SK-N-SH treated with all-trans-retinoic acid at 6 μM for 48 hours (cell line): ENCODE results near the gene LRRC4C.

Experiments
- ATAC-seq: fragments of 200-7000 bp; cut with Tn5 transposase; 3 replicates; pipeline ENCODE4 v1.9.1; 2020; ENCODE audit warnings: mild to moderate bottlenecking, moderate library complexity
- ARNTL ChIP-seq: fragments of 450-650 bp; formaldehyde crosslinking; IDR thresholded peaks from 2 replicates; pipeline ENCODE4 v1.5.0; 2020; ENCODE audit warnings: low read depth, mild to moderate bottlenecking, moderate library complexity, borderline replicate concordance
- BACH2 ChIP-seq: fragments of 250-450 bp; sonication (Bioruptor Pico); IDR thresholded peaks from 2 replicates; pipeline ENCODE4 v1.9.0; 2021; ENCODE audit warnings: mild to moderate bottlenecking, borderline replicate concordance
- CSDC2 ChIP-seq: fragments of 250-450 bp; sonication (Bioruptor Pico); IDR thresholded peaks from 2 replicates; pipeline ENCODE4 v1.5.0; 2020; ENCODE audit warnings: mild to moderate bottlenecking, moderate library complexity
- ESRRG ChIP-seq: fragments of 250-450 bp; sonication (Bioruptor Pico); IDR thresholded peaks from 2 replicates; pipeline ENCODE4 v1.6.1; 2021; ENCODE audit warnings: mild to moderate bottlenecking
- GLIS3 ChIP-seq: fragments of 250-450 bp; sonication (Bioruptor Pico); IDR thresholded peaks from 2 replicates; pipeline ENCODE4 v1.5.0; 2020; ENCODE audit warnings: mild to moderate bottlenecking, moderate library complexity
- ISL1 ChIP-seq: fragments of 250-450 bp; sonication (Bioruptor Pico); IDR thresholded peaks from 2 replicates; pipeline ENCODE4 v2.1.2; 2022; ENCODE audit warnings: mild to moderate bottlenecking, moderate library complexity
- OSR1 ChIP-seq: fragments of 250-450 bp; sonication (Bioruptor Pico); IDR thresholded peaks from 2 replicates; pipeline ENCODE4 v1.8.0; 2022; ENCODE audit warnings: moderate library complexity, mild to moderate bottlenecking, inconsistent platforms
- PPARA ChIP-seq: fragments of 250-450 bp; sonication (Bioruptor Pico); IDR thresholded peaks from 2 replicates; pipeline ENCODE4 v1.5.0; 2020; ENCODE audit warnings: mild to moderate bottlenecking, borderline replicate concordance
- RARB ChIP-seq: fragments of 250-450 bp; sonication (Bioruptor Pico); IDR thresholded peaks from 2 replicates; pipeline ENCODE4 v1.8.0; 2021; ENCODE audit warnings: mild to moderate bottlenecking, moderate library complexity
- SNAI2 ChIP-seq: fragments of 250-450 bp; sonication (Bioruptor Pico); IDR thresholded peaks from 2 replicates; pipeline ENCODE4 v1.5.0; 2020; ENCODE audit warnings: mild to moderate bottlenecking, moderate library complexity
- TCF4 ChIP-seq: fragments of 250-450 bp; sonication (Bioruptor Pico); IDR thresholded peaks from 2 replicates; pipeline ENCODE4 v1.8.0; 2021; ENCODE audit warnings: mild to moderate bottlenecking, moderate library complexity, borderline replicate concordance
- TOX ChIP-seq: fragments of 250-450 bp; sonication (Bioruptor Pico); IDR thresholded peaks from 2 replicates; pipeline ENCODE4 v1.8.0; 2021; ENCODE audit warnings: mild to moderate bottlenecking, moderate library complexity, borderline replicate concordance
- ZC3H10 ChIP-seq: fragments of 250-450 bp; sonication (Bioruptor Pico); IDR thresholded peaks from 2 replicates; pipeline ENCODE4 v1.5.1; 2021; ENCODE audit warnings: mild to moderate bottlenecking, moderate library complexity
- ZFP3 ChIP-seq: fragments of 250-450 bp; sonication (Bioruptor Pico); IDR thresholded peaks from 2 replicates; pipeline ENCODE4 v1.5.0; 2020; ENCODE audit warnings: mild to moderate bottlenecking, moderate library complexity
- ZFP30 ChIP-seq: fragments of 450-650 bp; formaldehyde crosslinking; IDR thresholded peaks from 2 replicates; pipeline ENCODE4 v1.5.0; 2022; ENCODE audit warnings: mild to moderate bottlenecking, moderate library complexity
- ZNF565 ChIP-seq: fragments of 450-650 bp; formaldehyde crosslinking; conservative IDR thresholded peaks from 2 replicates; pipeline ENCODE4 v1.5.0; 2020; ENCODE audit warnings: low read depth, mild to moderate bottlenecking, moderate library complexity
- ZNF70 ChIP-seq: fragments of 450-650 bp; formaldehyde crosslinking; IDR thresholded peaks from 2 replicates; pipeline ENCODE4 v1.5.0; 2020; ENCODE audit warnings: mild to moderate bottlenecking, moderate library complexity
- ZNF8 ChIP-seq: fragments of 450-650 bp; formaldehyde crosslinking; IDR thresholded peaks from 2 replicates; pipeline ENCODE4 v1.5.0; 2020; ENCODE audit warnings: mild to moderate bottlenecking, moderate library complexity
- TF ChIP-seq, protein P1 (sequence below): fragments of 250-450 bp; sonication (Bioruptor Pico); IDR thresholded peaks from 2 replicates; pipeline ENCODE4 v1.5.1; 2020; ENCODE audit warnings: low read depth, mild to moderate bottlenecking, moderate library complexity
- TF ChIP-seq, protein P2 (sequence below): fragments of 250-450 bp; sonication (Bioruptor Pico); IDR thresholded peaks from 2 replicates; pipeline ENCODE4 v1.5.0; 2020; ENCODE audit warnings: mild to moderate bottlenecking, moderate library complexity
- TF ChIP-seq, protein P3 (sequence below): fragments of 250-450 bp; sonication (Bioruptor Pico); IDR thresholded peaks from 2 replicates; pipeline ENCODE4 v1.8.0; 2020; ENCODE audit warnings: mild to moderate bottlenecking, moderate library complexity, borderline replicate concordance
- TF ChIP-seq, protein P4 (sequence below): fragments of 250-450 bp; sonication (Bioruptor Pico); IDR thresholded peaks from 2 replicates; pipeline ENCODE4 v1.5.1; 2021; ENCODE audit warnings: mild to moderate bottlenecking, moderate library complexity
- TF ChIP-seq, protein P5 (sequence below): fragments of 250-450 bp; sonication (Bioruptor Pico); IDR thresholded peaks from 2 replicates; pipeline ENCODE4 v1.8.0; 2021; ENCODE audit warnings: low read depth, mild to moderate bottlenecking, moderate library complexity, borderline replicate concordance

The LRRC4C gene

DNA sequence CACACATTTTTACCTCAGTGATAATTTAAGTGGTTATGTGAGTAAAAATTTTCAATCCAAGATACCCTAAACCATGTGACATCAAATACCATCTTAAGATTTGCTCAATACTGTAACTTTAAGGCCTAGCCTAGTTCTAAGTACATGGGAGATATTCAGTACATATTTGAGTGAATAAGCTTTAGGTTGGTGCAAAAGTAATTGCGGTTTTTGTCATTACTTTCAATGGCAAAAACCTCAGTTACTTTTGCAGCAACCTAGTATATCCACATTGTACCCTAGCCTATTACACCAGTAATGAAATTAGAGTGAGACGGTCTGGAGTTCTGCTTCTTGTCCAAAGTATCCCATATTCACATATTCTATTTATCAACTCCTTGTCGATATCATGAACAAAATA, 700.1 kb downstream of the LRRC4C start (continued):
- TF ChIP-seq ZC3H10 (CRISPR knock-in tag) (no peak), ISL1 (CRISPR knock-in tag) (no peak), SNAI2 (CRISPR knock-in tag) (no peak), PPARA (no peak), TOX (no peak)
- TF ChIP-seq, protein P1, sequence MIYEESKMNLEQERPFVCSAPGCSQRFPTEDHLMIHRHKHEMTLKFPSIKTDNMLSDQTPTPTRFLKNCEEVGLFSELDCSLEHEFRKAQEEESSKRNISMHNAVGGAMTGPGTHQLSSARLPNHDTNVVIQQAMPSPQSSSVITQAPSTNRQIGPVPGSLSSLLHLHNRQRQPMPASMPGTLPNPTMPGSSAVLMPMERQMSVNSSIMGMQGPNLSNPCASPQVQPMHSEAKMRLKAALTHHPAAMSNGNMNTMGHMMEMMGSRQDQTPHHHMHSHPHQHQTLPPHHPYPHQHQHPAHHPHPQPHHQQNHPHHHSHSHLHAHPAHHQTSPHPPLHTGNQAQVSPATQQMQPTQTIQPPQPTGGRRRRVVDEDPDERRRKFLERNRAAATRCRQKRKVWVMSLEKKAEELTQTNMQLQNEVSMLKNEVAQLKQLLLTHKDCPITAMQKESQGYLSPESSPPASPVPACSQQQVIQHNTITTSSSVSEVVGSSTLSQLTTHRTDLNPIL (CRISPR knock-in tag), result no peak

DNA sequence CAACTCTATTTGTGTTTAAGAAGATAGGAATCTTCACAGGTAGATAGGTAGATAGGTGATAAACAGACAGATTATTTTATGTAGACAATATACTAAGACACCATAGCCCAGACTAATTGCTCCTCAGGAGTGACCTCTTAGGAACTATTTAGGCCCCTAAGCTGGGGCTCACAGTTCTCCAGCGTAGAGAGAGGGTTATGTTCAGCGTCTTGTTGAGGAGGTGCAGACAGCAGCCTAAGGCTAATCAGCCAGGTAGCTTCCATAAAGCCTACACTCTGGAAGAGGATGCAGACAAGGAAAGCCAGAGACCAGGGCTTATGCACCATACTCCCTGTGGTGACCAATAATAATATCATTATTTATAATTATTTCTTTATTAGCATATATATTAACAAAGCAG, 705.2 kb downstream of the LRRC4C start:
- no peak for ATAC-seq

DNA sequence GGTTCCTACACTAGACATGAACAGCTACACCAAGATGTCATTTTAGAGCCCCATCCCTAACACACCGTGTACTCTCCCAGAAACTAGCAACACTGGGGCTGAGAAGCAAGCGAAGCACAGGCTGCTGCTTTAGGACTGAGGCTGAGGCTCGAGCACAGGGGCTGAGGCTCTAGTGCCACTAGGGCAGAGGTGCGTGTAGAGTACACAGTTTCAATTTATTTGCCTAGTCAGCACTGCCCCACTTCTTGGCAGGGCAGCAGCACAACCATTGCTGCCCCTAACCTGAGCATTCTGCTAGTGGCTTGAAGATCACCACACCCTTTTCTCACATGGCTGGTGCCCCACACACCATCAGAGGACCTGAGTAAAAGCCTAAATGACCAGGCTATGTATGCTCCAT, 713.2 kb downstream of the LRRC4C start:
- no peak for ATAC-seq
- TF ChIP-seq ESRRG (CRISPR knock-in tag) (no peak), ZFP30 (CRISPR knock-in tag) (no peak), ZNF70 (CRISPR knock-in tag) (no peak), TCF4 (CRISPR knock-in tag) (no peak), OSR1 (no peak), CSDC2 (no peak), BACH2 (CRISPR knock-in tag) (no peak), ARNTL (no peak), PPARA (no peak), ZFP3 (CRISPR knock-in tag) (no peak), TOX (no peak), ZNF565 (CRISPR knock-in tag) (no peak), GLIS3 (no peak), SNAI2 (CRISPR knock-in tag) (no peak)
- TF ChIP-seq, protein P2, sequence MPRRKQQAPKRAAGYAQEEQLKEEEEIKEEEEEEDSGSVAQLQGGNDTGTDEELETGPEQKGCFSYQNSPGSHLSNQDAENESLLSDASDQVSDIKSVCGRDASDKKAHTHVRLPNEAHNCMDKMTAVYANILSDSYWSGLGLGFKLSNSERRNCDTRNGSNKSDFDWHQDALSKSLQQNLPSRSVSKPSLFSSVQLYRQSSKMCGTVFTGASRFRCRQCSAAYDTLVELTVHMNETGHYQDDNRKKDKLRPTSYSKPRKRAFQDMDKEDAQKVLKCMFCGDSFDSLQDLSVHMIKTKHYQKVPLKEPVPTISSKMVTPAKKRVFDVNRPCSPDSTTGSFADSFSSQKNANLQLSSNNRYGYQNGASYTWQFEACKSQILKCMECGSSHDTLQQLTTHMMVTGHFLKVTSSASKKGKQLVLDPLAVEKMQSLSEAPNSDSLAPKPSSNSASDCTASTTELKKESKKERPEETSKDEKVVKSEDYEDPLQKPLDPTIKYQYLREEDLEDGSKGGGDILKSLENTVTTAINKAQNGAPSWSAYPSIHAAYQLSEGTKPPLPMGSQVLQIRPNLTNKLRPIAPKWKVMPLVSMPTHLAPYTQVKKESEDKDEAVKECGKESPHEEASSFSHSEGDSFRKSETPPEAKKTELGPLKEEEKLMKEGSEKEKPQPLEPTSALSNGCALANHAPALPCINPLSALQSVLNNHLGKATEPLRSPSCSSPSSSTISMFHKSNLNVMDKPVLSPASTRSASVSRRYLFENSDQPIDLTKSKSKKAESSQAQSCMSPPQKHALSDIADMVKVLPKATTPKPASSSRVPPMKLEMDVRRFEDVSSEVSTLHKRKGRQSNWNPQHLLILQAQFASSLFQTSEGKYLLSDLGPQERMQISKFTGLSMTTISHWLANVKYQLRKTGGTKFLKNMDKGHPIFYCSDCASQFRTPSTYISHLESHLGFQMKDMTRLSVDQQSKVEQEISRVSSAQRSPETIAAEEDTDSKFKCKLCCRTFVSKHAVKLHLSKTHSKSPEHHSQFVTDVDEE (CRISPR knock-in tag), result no peak
- TF ChIP-seq, protein P3, sequence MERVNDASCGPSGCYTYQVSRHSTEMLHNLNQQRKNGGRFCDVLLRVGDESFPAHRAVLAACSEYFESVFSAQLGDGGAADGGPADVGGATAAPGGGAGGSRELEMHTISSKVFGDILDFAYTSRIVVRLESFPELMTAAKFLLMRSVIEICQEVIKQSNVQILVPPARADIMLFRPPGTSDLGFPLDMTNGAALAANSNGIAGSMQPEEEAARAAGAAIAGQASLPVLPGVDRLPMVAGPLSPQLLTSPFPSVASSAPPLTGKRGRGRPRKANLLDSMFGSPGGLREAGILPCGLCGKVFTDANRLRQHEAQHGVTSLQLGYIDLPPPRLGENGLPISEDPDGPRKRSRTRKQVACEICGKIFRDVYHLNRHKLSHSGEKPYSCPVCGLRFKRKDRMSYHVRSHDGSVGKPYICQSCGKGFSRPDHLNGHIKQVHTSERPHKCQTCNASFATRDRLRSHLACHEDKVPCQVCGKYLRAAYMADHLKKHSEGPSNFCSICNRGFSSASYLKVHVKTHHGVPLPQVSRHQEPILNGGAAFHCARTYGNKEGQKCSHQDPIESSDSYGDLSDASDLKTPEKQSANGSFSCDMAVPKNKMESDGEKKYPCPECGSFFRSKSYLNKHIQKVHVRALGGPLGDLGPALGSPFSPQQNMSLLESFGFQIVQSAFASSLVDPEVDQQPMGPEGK (CRISPR knock-in tag), result no peak
- TF ChIP-seq, protein P4, sequence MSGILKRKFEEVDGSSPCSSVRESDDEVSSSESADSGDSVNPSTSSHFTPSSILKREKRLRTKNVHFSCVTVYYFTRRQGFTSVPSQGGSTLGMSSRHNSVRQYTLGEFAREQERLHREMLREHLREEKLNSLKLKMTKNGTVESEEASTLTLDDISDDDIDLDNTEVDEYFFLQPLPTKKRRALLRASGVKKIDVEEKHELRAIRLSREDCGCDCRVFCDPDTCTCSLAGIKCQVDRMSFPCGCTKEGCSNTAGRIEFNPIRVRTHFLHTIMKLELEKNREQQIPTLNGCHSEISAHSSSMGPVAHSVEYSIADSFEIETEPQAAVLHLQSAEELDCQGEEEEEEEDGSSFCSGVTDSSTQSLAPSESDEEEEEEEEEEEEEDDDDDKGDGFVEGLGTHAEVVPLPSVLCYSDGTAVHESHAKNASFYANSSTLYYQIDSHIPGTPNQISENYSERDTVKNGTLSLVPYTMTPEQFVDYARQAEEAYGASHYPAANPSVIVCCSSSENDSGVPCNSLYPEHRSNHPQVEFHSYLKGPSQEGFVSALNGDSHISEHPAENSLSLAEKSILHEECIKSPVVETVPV, result no peak
- TF ChIP-seq, all 23 proteins: peak for 0

More for the DNA sequence above, 705.2 kb downstream of the LRRC4C start:
- no peak for TF ChIP-seq PPARA

DNA sequence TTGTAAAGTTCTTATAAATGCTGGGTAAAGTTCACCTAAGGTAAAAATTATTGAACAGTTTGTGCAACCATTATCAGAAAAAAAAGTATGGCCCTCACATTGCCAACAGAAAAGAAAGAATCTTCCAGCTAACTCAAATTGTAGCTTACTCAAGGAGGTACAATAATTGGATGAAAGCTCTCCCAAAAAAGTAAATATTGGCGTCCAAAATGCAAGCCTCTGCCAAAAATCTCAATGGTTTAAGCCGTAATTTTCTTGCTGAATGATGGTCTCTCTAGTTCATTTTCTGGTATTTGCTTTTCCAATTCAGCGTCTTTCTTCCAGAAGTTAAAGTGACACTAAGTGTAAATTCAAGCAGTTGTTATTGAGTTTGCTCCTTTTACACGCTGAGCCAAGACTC, 727.3 kb downstream of the LRRC4C start:
- TF ChIP-seq SNAI2 (CRISPR knock-in tag) (no peak), RARB (CRISPR knock-in tag) (no peak), ZNF8 (CRISPR knock-in tag) (no peak), ZFP30 (CRISPR knock-in tag) (no peak), ZFP3 (CRISPR knock-in tag) (no peak)
- TF ChIP-seq, protein P5, sequence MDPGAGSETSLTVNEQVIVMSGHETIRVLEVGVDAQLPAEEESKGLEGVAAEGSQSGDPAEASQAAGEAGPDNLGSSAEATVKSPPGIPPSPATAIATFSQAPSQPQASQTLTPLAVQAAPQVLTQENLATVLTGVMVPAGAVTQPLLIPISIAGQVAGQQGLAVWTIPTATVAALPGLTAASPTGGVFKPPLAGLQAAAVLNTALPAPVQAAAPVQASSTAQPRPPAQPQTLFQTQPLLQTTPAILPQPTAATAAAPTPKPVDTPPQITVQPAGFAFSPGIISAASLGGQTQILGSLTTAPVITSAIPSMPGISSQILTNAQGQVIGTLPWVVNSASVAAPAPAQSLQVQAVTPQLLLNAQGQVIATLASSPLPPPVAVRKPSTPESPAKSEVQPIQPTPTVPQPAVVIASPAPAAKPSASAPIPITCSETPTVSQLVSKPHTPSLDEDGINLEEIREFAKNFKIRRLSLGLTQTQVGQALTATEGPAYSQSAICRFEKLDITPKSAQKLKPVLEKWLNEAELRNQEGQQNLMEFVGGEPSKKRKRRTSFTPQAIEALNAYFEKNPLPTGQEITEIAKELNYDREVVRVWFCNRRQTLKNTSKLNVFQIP (CRISPR knock-in tag), result no peak
- TF ChIP-seq, protein P2 (CRISPR knock-in tag), result no peak
- no peak for ATAC-seq
